HepG2 (cell line): Measurements from ENCODE around the gene VEZT. TPM values are rescaled to one million over a fixed set of nuclear protein-coding genes. Genes with fewer than 3 reads are reported as not detected.

Experiments
- ATAC-seq: fragments of 200-7000 bp; cut with Tn5 transposase; 3 replicates; pipeline ENCODE4 v1.9.1; 2020; ENCODE audit warnings: mild to moderate bottlenecking, moderate library complexity
- BruUV-seq: library from RNA; stranded (reverse); fragments of 400-500 nt; replicated peaks from 2 replicates; lab custom pipeline; 2021; lab: Mats Ljungman, UMichigan
- CTCF ChIA-PET: fragments of 300-600 bp; formaldehyde crosslinking; extraction: SDS; loops from one replicate; lab custom pipeline; 2021; ENCODE audit warnings: low total read pairs, inconsistent platforms, low intra/inter-chr PET ratio; lab: Yijun Ruan, JAX
- POLR2A ChIA-PET: fragments of 350-600 bp; sonication (Branson Sonifier 250); formaldehyde crosslinking; loops from one replicate; lab custom pipeline; 2020; ENCODE audit warnings: antibody characterized with exemption, inconsistent platforms; lab: Yijun Ruan, JAX
- DNase-seq: peaks from one replicate; pipeline ENCODE4 v3.0.0-alpha.2; 2015; ENCODE audit warnings: low spot score
- FAIRE-seq: peaks from 3 replicates; lab custom pipeline; 2011; peaks lifted over from hg19 to GRCh38; lab: Jason Lieb, UNC
- H2AFZ ChIP-seq: one replicate; pipeline ENCODE4 v1.6.1; 2011; ENCODE audit warnings: low read length, inconsistent platforms
- H3K27ac ChIP-seq: fragments of 300-600 bp; 3 replicates; pipeline ENCODE4 v1.8.0; 2011; ENCODE audit warnings: mixed run types, mild to moderate bottlenecking, mixed read lengths, low read length, inconsistent platforms; ENCODE audit not compliant: insufficient read depth; ENCODE audit errors: extremely low read length
- H3K27me3 ChIP-seq, 2 experiments: fragments of 200-600 bp in 1 of 2; 2 replicates in 1 of 2; 3 replicates in 1 of 2; pipeline versions ENCODE4 v1.6.0 to v1.8.0; 2011; ENCODE audit warnings: low read length in 2 of 2, mild to moderate bottlenecking in 2 of 2, moderate library complexity in 2 of 2, inconsistent platforms in 1 of 2; ENCODE audit not compliant: insufficient read depth in 2 of 2, control insufficient read depth in 1 of 2
- H3K36me3 ChIP-seq, 2 experiments: fragments of 200-600 bp in 1 of 2; replicated peaks in 1 of 2; 2 replicates in 1 of 2; 3 replicates in 1 of 2; pipeline versions ENCODE4 v1.5.1 to v1.8.0; 2011; ENCODE audit warnings: low read length in 2 of 2, inconsistent platforms in 1 of 2; ENCODE audit not compliant: insufficient read depth in 2 of 2, control insufficient read depth in 1 of 2
- H3K4me1 ChIP-seq: 2 replicates; pipeline ENCODE4 v1.5.1; 2012; ENCODE audit warnings: low read length, inconsistent platforms; ENCODE audit not compliant: insufficient read depth
- H3K4me2 ChIP-seq: 2 replicates; pipeline ENCODE4 v1.6.0; 2011; ENCODE audit warnings: low read depth, low read length, inconsistent platforms
- H3K4me3 ChIP-seq, 3 experiments: fragments of 200-600 bp in 1 of 3; sonication (generic), shearing (Covaris generic) in 1 of 3; replicated peaks in 1 of 3; 2 replicates each; pipeline ENCODE4 v1.5.1; 2011 to 2016; ENCODE audit warnings: low read length in 3 of 3, inconsistent platforms in 2 of 3, low read depth in 2 of 3, mild to moderate bottlenecking in 2 of 3, control low read depth in 1 of 3, mixed read lengths in 1 of 3; ENCODE audit not compliant: insufficient read depth in 1 of 3
- H3K79me2 ChIP-seq: one replicate; pipeline ENCODE4 v1.6.1; 2011; ENCODE audit warnings: low read length, inconsistent platforms; ENCODE audit not compliant: insufficient read depth
- H3K9ac ChIP-seq: 2 replicates; pipeline ENCODE4 v1.6.0; 2011; ENCODE audit warnings: mild to moderate bottlenecking, low read depth, low read length, inconsistent platforms; ENCODE audit not compliant: insufficient read depth
- H3K9me3 ChIP-seq: 2 replicates; pipeline ENCODE4 v1.5.1; 2012; ENCODE audit warnings: mild to moderate bottlenecking, low read length
- H4K20me1 ChIP-seq: 2 replicates; pipeline ENCODE4 v1.6.0; 2011; ENCODE audit warnings: inconsistent platforms, mild to moderate bottlenecking, low read length, moderate library complexity; ENCODE audit not compliant: insufficient read depth
- ATF5 ChIP-seq: sonication (generic); formaldehyde crosslinking; IDR thresholded peaks from 2 replicates; pipeline ENCODE4 v1.4.0; 2020; ENCODE audit warnings: mild to moderate bottlenecking, low read depth, missing genetic modification reagents
- FLYWCH1 ChIP-seq: sonication (generic); formaldehyde crosslinking; IDR thresholded peaks from 2 replicates; pipeline ENCODE4 v1.8.1; 2023; ENCODE audit warnings: mild to moderate bottlenecking, missing genetic modification reagents
- HNRNPL ChIP-seq: fragments of 200-400 bp; formaldehyde crosslinking; IDR thresholded peaks from 2 replicates; pipeline ENCODE4 v1.6.1; 2017; ENCODE audit warnings: mild to moderate bottlenecking, low read depth, low read length
- MEIS1 ChIP-seq: sonication (generic); formaldehyde crosslinking; IDR thresholded peaks from 2 replicates; pipeline ENCODE4 v1.9.0; 2021; ENCODE audit warnings: mild to moderate bottlenecking, missing genetic modification reagents, moderate library complexity, borderline replicate concordance
- NCOA2 ChIP-seq: sonication (generic); formaldehyde crosslinking; IDR thresholded peaks from 2 replicates; pipeline ENCODE4 v1.8.0; 2022; ENCODE audit warnings: inconsistent platforms
- NCOA5 ChIP-seq: sonication (generic); formaldehyde crosslinking; IDR thresholded peaks from 2 replicates; pipeline ENCODE4 v1.4.0; 2020; ENCODE audit warnings: missing genetic modification reagents
- RBAK ChIP-seq: sonication (generic); formaldehyde crosslinking; IDR thresholded peaks from 2 replicates; pipeline ENCODE4 v1.5.1; 2020; ENCODE audit warnings: mild to moderate bottlenecking, missing genetic modification reagents
- ZBTB8A ChIP-seq: sonication (generic); formaldehyde crosslinking; IDR thresholded peaks from 2 replicates; pipeline ENCODE4 v1.4.0; 2020; ENCODE audit warnings: mild to moderate bottlenecking, low read depth, missing genetic modification reagents, borderline replicate concordance
- ZNF253 ChIP-seq: sonication (generic); formaldehyde crosslinking; IDR thresholded peaks from 2 replicates; pipeline ENCODE4 v1.8.0; 2022; ENCODE audit warnings: mild to moderate bottlenecking, missing genetic modification reagents, borderline replicate concordance
- ZNF460 ChIP-seq: sonication (generic); formaldehyde crosslinking; IDR thresholded peaks from 2 replicates; pipeline ENCODE4 v1.5.1; 2020; ENCODE audit warnings: missing genetic modification reagents, mild to moderate bottlenecking, borderline replicate concordance
- ZNF780A ChIP-seq: sonication (generic); formaldehyde crosslinking; IDR thresholded peaks from 2 replicates; pipeline ENCODE4 v1.8.0; 2022; ENCODE audit warnings: mild to moderate bottlenecking, missing genetic modification reagents, moderate library complexity
- WGBS: methylation state at CpG from one replicate; pipeline ENCODE4 v1.1.6; 2017; ENCODE audit warnings: low lambda C conversion rate; 5-methylcytosine and 5-hydroxymethylcytosine counted together
- in situ Hi-C: cut with HindIII; loops from 2 replicates; pipeline ENCODE4 v1.10.0; 2017; ENCODE audit warnings: low pct_unique_long_range_greater_than_20kb; ENCODE audit not compliant: extremely low pct_ligation_motif_present
- intact Hi-C: fragments of 100-400 bp; cut with micrococcal nuclease; formaldehyde crosslinking; loops from one replicate; pipeline ENCODE4 v1.10.0; 2022; ENCODE audit not compliant: unreplicated experiment
- polyA plus RNA-seq, 8 experiments: library from polyadenylated mRNA; depleted of rRNA in 3 of 8; stranded (reverse) in 7 of 8; unstranded in 1 of 8; fragments of >200 nt; fragmentation: Illumina TruSeq in 4 of 8; extraction: Trizol in 4 of 8; gene quantifications; 2 replicates each; pipeline versions ENCODE4 v1.2.1 to v1.2.3, GENCODE V29; 2011 to 2016; ENCODE audit warnings: low read depth in 4 of 8, missing spikeins in 1 of 8, mixed read lengths in 1 of 8; ENCODE audit not compliant: insufficient read depth in 1 of 8
- total RNA-seq, 5 experiments: library from RNA; depleted of rRNA; stranded (reverse); fragments of >200 nt; fragmentation: Illumina TruSeq; extraction: Trizol; gene quantifications; 2 replicates each; pipeline ENCODE4 v1.2.3, GENCODE V29; 2016; ENCODE audit warnings: low read depth in 1 of 5
- TF ChIP-seq, protein P1 (sequence below): sonication (generic); formaldehyde crosslinking; IDR thresholded peaks from 2 replicates; pipeline ENCODE4 v1.4.0; 2020; ENCODE audit warnings: mild to moderate bottlenecking, missing genetic modification reagents

The VEZT gene
- total and polyA plus RNA-seq, 2 of the 13 experiments (the other 11 are each of a cell fraction or from before 2014, with no cell fraction given) = 35.5 to 51.6 TPM

DNA sequence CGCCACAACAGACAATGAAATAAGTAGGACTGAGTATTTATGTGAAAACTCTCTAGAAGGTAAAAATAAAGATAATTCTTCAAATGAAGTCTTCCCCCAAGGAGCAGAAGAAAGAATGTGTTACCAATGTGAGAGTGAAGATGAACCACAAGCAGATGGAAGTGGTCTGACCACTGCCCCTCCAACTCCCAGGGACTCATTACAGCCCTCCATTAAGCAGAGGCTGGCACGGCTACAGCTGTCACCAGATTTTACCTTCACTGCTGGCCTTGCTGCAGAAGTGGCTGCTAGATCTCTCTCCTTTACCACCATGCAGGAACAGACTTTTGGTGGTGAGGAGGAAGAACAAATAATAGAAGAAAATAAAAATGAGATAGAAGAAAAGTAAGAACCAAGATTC, 82.7 kb downstream of the VEZT start:
- H4K20me1 ChIP-seq = no peaks in the 10 kb centered on the region
- no peak for TF ChIP-seq RBAK (CRISPR knock-in tag)
- no peak for TF ChIP-seq ZNF460 (CRISPR knock-in tag)
- no peak for TF ChIP-seq NCOA2 (CRISPR knock-in tag)
- no peak for TF ChIP-seq HNRNPL
- TF ChIP-seq, protein P1, sequence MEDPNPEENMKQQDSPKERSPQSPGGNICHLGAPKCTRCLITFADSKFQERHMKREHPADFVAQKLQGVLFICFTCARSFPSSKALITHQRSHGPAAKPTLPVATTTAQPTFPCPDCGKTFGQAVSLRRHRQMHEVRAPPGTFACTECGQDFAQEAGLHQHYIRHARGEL (CRISPR knock-in tag) = no peak
- no peak for TF ChIP-seq NCOA5
- TF ChIP-seq FLYWCH1 (CRISPR knock-in tag) = no peak
- no peak for TF ChIP-seq ZNF253 (CRISPR knock-in tag)
- no peak for TF ChIP-seq ZBTB8A (CRISPR knock-in tag)
- TF ChIP-seq MEIS1 (CRISPR knock-in tag) = no peak
- no peak for TF ChIP-seq ATF5 (CRISPR knock-in tag)
- TF ChIP-seq ZNF780A (CRISPR knock-in tag) = no peak
- ATAC-seq (no peak), DNase-seq (no peak), FAIRE-seq (no peak)
- in situ Hi-C loops = no loop called here
- BruUV-seq = TSS peak; percentile 27
- no peaks in the 10 kb centered on the region for H3K9me3 ChIP-seq
- H3K4me2 ChIP-seq = no peak overlapping the region
- H3K4me1 ChIP-seq = peaks cover 12% of the 10 kb centered on the region
- no peak overlapping the region for H3K9ac ChIP-seq
- peaks cover 9 to 10% of the 10 kb centered on the region in 2 experiments; a peak in 4 of 5 replicates for H3K36me3 ChIP-seq
- H3K79me2 ChIP-seq = no peaks in the 10 kb centered on the region
- H2AFZ ChIP-seq = no peak overlapping the region
- WGBS = 98% methylated on average over 2 of the region's 2 CpGs
- POLR2A ChIA-PET = no interaction called here
- H3K27ac ChIP-seq = no peak overlapping the region
- no peak overlapping the region for H3K4me3 ChIP-seq
- intact Hi-C loops = no loop called here
- CTCF ChIA-PET = no interaction called here
- no peaks in the 10 kb centered on the region for H3K27me3 ChIP-seq
